ENCODE results near the gene PCSK9. TPM values are rescaled to one million over a fixed set of nuclear protein-coding genes. Genes with fewer than 3 reads are reported as not detected.

PCSK9 gene
- polyA plus RNA-seq, 1 experiment, result 0.11 TPM

Other genes with a start within 250 kb of the PCSK9 start
- gene TTC22, start 238.2 kb upstream of the PCSK9 start, polyA plus RNA-seq (2011; rRNA removed), result not detected in 2 replicates
- 43.3 and 75.0 TPM in 2 replicates for gene DHCR24, start 152.4 kb upstream of the PCSK9 start, polyA plus RNA-seq (2011; rRNA removed)
- gene TMEM61, start 58.9 kb upstream of the PCSK9 start, polyA plus RNA-seq (2011; rRNA removed), result not detected in 2 replicates
- gene BSND, start 40.6 kb upstream of the PCSK9 start, polyA plus RNA-seq (2011; rRNA removed), result not detected in 2 replicates
- gene USP24, start 175.8 kb downstream of the PCSK9 start, polyA plus RNA-seq (2011; rRNA removed), result 8.4 and 14.1 TPM in 2 replicates

Data from BJ (cell line).